Ovary (tissue), 3 donors: ENCODE data around the gene BABAM2.

ENCODE experiments used
- CTCF ChIP-seq, 3 donors: fragments of 450-650 bp in 2 of 3; fragments of 200-600 bp in 1 of 3; IDR thresholded peaks; one replicate each; pipeline versions ENCODE4 v1.5.1 to v1.8.0; 2016 to 2022; ENCODE audit warnings: antibody characterized with exemption in 3 of 3, mild to moderate bottlenecking in 1 of 3
- POLR2A ChIP-seq: fragments of 450-650 bp; IDR thresholded peaks from one replicate; pipeline ENCODE4 v1.6.1; 2017; ENCODE audit warnings: antibody characterized with exemption, mild to moderate bottlenecking, moderate library complexity
- donor health status: DM: no; HTN: no; CAD: no.

- no peak for TF ChIP-seq CTCF (IDR thresholded peaks at IDR 0.05)
- TF ChIP-seq POLR2A = no peak
Measured at GRCh38 chr2:28035816-28036215, 145.3 kb downstream of the BABAM2 start.
